GM19193 (cell line): ENCODE data around the gene CLDN1.

Experiments
- POLR2A ChIP-seq: IDR thresholded peaks from 4 replicates; pipeline ENCODE4 v1.6.1; 2011; ENCODE audit not compliant: insufficient read depth, insufficient read length; ENCODE audit errors: extremely low read depth

Gene CLDN1

DNA sequence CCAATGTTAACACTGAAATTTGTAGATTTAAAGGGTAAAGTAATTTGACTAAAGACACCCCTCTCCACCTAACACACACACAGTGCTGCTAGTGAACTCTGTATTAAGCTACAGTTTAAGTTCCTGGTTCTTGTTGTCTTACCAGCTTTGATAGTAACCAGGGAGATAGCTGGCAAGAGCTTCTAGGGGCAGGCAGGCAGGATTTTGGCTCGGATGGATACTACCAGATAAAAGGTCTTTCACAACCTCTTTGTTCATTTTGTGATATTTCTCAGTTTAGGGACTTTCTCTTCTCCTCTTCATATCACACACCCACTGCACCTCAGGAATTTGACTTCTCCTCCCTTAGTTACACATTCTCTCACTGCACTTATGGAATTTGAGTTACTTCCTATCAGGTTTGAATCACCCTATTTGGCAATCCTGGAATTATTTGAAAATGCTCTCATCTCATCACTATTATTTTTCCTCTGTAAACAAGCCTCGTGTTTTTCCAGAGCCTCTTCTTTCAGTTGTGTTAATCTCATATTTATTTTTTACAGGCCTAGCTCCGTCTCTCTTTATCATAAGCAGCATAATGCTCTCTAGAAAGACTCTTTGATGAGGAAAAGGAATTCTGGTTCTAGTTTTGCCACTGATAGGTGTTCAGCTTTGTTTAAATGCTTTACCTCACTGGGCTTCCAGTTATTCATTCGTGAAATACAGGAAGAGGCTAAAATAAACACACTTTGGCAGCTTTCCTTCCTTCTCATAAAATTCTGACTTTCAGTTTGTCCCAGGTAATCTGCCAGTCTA lies 23.0 kb upstream of the CLDN1 start:
- no peak for TF ChIP-seq POLR2A

- TF ChIP-seq POLR2A: no peak
Observed at GRCh38 chr3:190340071-190340470, 17.8 kb upstream of the CLDN1 start.

DNA sequence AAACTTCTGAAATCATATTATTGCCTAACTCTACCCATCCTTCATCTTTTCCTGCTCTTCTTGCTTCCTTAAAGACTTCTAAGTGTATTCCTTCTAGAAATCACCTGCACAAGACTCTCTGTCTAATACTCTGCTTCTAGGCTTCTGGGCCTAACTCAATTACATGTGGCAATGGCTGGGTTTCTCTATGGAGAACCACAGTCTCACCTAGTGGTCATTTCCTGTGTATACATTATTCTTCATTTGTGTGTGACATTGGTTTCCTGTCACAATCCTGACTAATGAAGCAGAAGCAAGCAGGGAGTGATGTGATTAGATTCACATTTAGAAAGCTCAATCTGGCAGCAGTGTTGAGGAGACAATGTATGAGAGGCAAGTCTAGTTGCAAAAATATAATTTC lies 16.9 kb upstream of the CLDN1 start:
- TF ChIP-seq POLR2A: no peak

DNA sequence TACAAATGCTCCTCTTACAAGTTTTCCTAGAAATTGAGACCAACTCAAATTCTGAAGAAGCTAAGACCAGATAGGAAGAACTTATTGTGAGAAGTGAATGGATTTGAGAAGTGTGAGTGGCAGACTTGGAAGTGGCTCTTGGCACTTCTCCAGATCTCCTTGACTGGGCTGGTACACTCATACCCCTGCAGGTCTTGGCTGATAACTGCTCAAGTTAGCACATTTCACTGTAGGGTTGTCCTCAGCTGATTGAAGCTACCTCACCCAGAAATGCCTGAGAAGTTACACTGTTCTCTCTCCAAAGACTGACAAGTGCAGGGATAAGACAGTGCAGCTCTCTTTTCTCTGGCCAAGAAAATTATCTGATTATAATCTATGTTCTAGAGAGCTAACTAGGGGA lies 16.5 kb upstream of the CLDN1 start:
- TF ChIP-seq POLR2A: no peak

DNA sequence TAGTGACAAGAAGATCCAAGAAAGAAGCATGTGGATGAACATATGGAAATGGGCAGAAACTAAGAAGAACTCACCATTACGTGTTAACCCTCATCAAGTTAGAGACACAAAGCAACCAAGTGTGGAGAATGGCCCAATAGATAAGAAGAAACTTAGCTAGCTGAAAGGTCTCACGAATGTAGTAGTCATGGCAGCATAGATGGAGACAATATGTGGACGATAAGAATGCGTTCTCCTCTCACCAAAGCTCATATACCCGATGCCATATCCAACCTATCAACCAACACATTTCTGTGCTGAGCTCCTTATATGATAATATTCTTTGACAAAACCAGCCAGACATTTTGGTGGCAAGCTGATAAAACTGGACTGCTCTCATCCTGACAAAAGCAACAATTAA lies 15.1 kb upstream of the CLDN1 start:
- TF ChIP-seq POLR2A: no peak

GRCh38 chr3:190336516-190337189 lies 14.4 kb upstream of the CLDN1 start:
- TF ChIP-seq POLR2A: no peak

- no peak for TF ChIP-seq POLR2A
Observed at GRCh38 chr3:190333961-190334360, 11.7 kb upstream of the CLDN1 start.

- TF ChIP-seq POLR2A: no peak
Observed at GRCh38 chr3:190330936-190331734, 8.9 kb upstream of the CLDN1 start.

DNA sequence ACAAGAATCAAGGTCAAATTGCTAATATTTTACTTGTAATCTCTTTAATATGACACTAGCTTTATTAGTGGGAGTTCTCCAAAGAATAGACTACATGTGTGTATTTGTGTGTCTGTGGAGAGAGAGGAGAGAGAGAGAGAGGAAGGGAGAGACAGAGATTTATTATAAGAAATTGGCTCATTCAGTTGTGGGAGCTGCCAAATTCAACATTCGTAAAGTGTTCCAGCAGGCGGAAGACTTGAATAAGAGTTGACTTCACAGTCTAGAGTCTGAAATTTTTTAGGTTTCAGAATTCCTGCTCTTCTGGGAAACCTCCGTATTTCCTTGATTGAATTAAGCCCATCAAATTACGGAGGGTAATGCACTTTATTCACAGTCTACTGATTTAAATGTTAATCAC lies 4.7 kb upstream of the CLDN1 start:
- no peak for TF ChIP-seq POLR2A

- TF ChIP-seq POLR2A: no peak
Observed at GRCh38 chr3:190326361-190326760, 4.1 kb upstream of the CLDN1 start.

DNA sequence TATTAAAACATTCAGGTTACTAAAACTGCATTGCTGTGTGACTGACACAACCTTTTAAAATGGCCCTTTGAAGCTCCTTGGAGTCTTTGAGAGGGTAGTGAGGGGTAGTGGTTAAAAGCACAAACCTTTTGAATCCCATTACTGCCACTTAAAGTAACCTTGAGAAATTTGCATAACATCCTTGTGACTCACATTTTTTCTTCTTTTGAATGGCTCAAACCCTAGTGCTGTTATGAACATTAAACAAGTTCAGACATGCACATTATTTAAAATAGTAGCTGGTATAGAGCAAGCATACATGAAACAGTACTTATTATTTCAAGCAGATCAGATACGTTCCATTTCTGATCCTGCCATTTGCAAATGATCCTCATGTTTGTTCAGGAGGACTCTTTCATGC lies 3.7 kb upstream of the CLDN1 start:
- no peak for TF ChIP-seq POLR2A

- TF ChIP-seq POLR2A: no peak
Observed at GRCh38 chr3:190323246-190323626, 990 bp upstream of the CLDN1 start.

GRCh38 chr3:190322604-190323245 lies 479 bp upstream of the CLDN1 start:
- no peak for TF ChIP-seq POLR2A

DNA sequence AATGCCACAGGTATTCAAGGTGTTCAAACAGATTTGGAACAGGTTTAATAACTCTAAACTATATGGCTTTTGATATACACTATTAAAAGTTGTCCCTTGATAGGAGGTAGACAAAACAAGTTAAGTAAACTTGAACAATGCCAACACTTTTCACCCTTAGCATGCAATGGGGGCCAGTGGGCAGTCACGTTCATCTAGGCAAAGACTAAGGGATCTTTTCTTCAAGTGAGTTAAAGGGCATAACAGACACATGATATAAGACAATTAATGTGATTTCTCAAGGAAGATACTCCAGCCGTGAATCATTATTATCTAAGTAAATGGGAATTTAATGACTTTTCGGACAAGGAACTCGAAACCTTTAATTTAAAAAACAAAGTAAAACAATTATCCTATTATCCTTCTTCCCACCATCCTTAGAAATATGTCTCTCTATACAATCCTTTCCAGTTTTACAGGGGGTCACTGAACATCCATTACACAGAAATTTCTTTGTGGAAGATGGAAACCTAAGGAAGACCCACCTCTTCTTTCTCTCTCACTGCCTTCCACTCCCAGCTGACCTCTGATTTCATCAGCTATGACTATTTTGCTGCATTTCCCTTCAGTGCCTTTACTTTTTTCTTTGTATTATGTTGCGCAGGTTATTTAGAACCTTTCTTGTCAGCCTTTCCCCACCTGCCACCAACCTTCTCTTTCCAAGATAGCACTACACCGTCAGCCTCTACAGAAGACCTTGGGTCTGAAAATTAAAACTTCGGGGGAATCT lies 1.5 kb downstream of the CLDN1 start:
- TF ChIP-seq POLR2A: no peak
